Kidney capillary endothelial cell (primary cell): Measurements from ENCODE around the gene SYN1.

ENCODE experiments used
- DNase-seq: peaks from one replicate; pipeline ENCODE4 v3.0.0-alpha.2; 2018; ENCODE audit warnings: low spot score

Gene SYN1

GRCh38 chrX:47523297-47523696, 96.4 kb downstream of the SYN1 start:
- DNase-seq = peak; percentile 58
